Smooth muscle cell (in vitro differentiated cells): ENCODE data around the gene OBSCN. TPM values are rescaled to one million over a fixed set of nuclear protein-coding genes. Genes with fewer than 3 reads are reported as not detected.

Experiments
- DNase-seq: peaks from one replicate; lab custom pipeline; 2025; ENCODE audit not compliant: unreplicated experiment; lab: John Stamatoyannopoulos, UW
- H2AFZ ChIP-seq: fragments of 200-600 bp; sonication (generic); 2 replicates; pipeline ENCODE4 v1.6.0; 2016; ENCODE audit warnings: antibody characterized with exemption, low read depth, mild to moderate bottlenecking
- H3F3A ChIP-seq: fragments of 200-600 bp; sonication (generic); 2 replicates; pipeline ENCODE4 v1.6.0; 2017; ENCODE audit warnings: antibody characterized with exemption, low read depth
- H3K27ac ChIP-seq: fragments of 200-600 bp; sonication (generic); 2 replicates; pipeline ENCODE4 v1.5.1; 2016; ENCODE audit warnings: low read depth, mild to moderate bottlenecking
- H3K27me3 ChIP-seq: fragments of 200-600 bp; sonication (generic); 2 replicates; pipeline ENCODE4 v1.6.1; 2016; ENCODE audit warnings: low read depth, mild to moderate bottlenecking
- H3K36me3 ChIP-seq: fragments of 200-600 bp; sonication (generic); 2 replicates; pipeline ENCODE4 v1.5.1; 2016; ENCODE audit warnings: low read depth
- H3K4me1 ChIP-seq: fragments of 200-600 bp; sonication (generic); 2 replicates; pipeline ENCODE4 v1.5.1; 2016; ENCODE audit warnings: low read depth
- H3K4me2 ChIP-seq: fragments of 200-600 bp; sonication (generic); 2 replicates; pipeline ENCODE4 v1.6.0; 2016; ENCODE audit warnings: mild to moderate bottlenecking
- H3K4me3 ChIP-seq: fragments of 200-600 bp; sonication (generic); 2 replicates; pipeline ENCODE4 v1.5.1; 2016; ENCODE audit warnings: mild to moderate bottlenecking
- H3K79me2 ChIP-seq: fragments of 200-600 bp; sonication (generic); 2 replicates; pipeline ENCODE4 v1.6.0; 2016; ENCODE audit warnings: low read depth, mild to moderate bottlenecking
- H3K9ac ChIP-seq: fragments of 200-600 bp; sonication (generic); 2 replicates; pipeline ENCODE4 v1.6.0; 2016; ENCODE audit warnings: low read depth
- H3K9me3 ChIP-seq: fragments of 200-600 bp; sonication (generic); replicated peaks from 2 replicates; pipeline ENCODE4 v1.5.1; 2016; ENCODE audit warnings: low read depth
- H4K20me1 ChIP-seq: fragments of 200-600 bp; sonication (generic); 2 replicates; pipeline ENCODE4 v1.6.0; 2016; ENCODE audit warnings: low read depth
- CTCF ChIP-seq: fragments of 200-600 bp; sonication (generic); IDR thresholded peaks from 2 replicates; pipeline ENCODE4 v1.5.1; 2017; ENCODE audit warnings: borderline replicate concordance, mild to moderate bottlenecking, antibody characterized with exemption; ENCODE audit not compliant: insufficient read depth, poor library complexity, severe bottlenecking
- WGBS: methylation state at CpG from one replicate; pipeline ENCODE4 v1.1.7; 2016; ENCODE audit warnings: low lambda C conversion rate; 5-methylcytosine and 5-hydroxymethylcytosine counted together
- polyA plus RNA-seq: library from polyadenylated mRNA; unstranded; fragments of >200 nt; fragmentation: Nextera tagmentation; extraction: Ambion mirVana; gene quantifications from 2 replicates; pipeline ENCODE4 v1.2.1, GENCODE V29; 2016
- total RNA-seq: library from RNA; depleted of rRNA; stranded (reverse); fragments of >200 nt; gene quantifications from 2 replicates; pipeline ENCODE4 v1.2.3, GENCODE V29; 2014

The OBSCN gene
- total and polyA plus RNA-seq, 2 experiments from 2014 or later, result 3.8 to 10.6 TPM

GRCh38 chr1:228411548-228412430 is 203.9 kb downstream of the OBSCN start:
- no peaks in the 10 kb centered on the region for H3K79me2 ChIP-seq
- H3K4me1 ChIP-seq, result peaks cover 13% of the 10 kb centered on the region
- 97% methylated on average over 9 of the region's 9 CpGs for WGBS
- H2AFZ ChIP-seq, result no peak overlapping the region
- no peaks in the 10 kb centered on the region for H3K36me3 ChIP-seq
- peaks cover 4% of the 10 kb centered on the region for H3F3A ChIP-seq
- no peak for DNase-seq
- no peak overlapping the region for H3K27ac ChIP-seq
- H3K9ac ChIP-seq, result no peak overlapping the region
- no peaks in the 10 kb centered on the region for H3K27me3 ChIP-seq
- H3K4me3 ChIP-seq, result no peak overlapping the region
- no peak for TF ChIP-seq CTCF
- H3K4me2 ChIP-seq, result no peak overlapping the region
- no peaks in the 10 kb centered on the region for H4K20me1 ChIP-seq
- no peaks in the 10 kb centered on the region for H3K9me3 ChIP-seq

- H3K27ac ChIP-seq, result no peak overlapping the region
- no peak overlapping the region for H2AFZ ChIP-seq
- no peaks in the 10 kb centered on the region for H3K36me3 ChIP-seq
- H3K9me3 ChIP-seq, result no peaks in the 10 kb centered on the region
- no peaks in the 10 kb centered on the region for H3K79me2 ChIP-seq
- H3K4me2 ChIP-seq, result no peak overlapping the region
- H3K4me3 ChIP-seq, result no peak overlapping the region
- no peak for TF ChIP-seq CTCF
- no peaks in the 10 kb centered on the region for H3K27me3 ChIP-seq
- peaks cover 4% of the 10 kb centered on the region for H3F3A ChIP-seq
- peaks cover 13% of the 10 kb centered on the region for H3K4me1 ChIP-seq
- no peak for DNase-seq
- no peak overlapping the region for H3K9ac ChIP-seq
- H4K20me1 ChIP-seq, result no peaks in the 10 kb centered on the region
- 98% methylated on average over 10 of the region's 10 CpGs for WGBS
Observed at GRCh38 chr1:228413241-228414010, 205.6 kb downstream of the OBSCN start.

- Histone ChIP-seq H3K9ac (no peak overlapping the region), H3K36me3 (no peaks in the 10 kb centered on the region), H3K4me2 (no peak overlapping the region), H4K20me1 (no peaks in the 10 kb centered on the region), H3K79me2 (no peaks in the 10 kb centered on the region), H3K27me3 (no peaks in the 10 kb centered on the region), H3K9me3 (no peaks in the 10 kb centered on the region), H3K4me3 (no peak overlapping the region), H3K4me1 (peaks cover 13% of the 10 kb centered on the region), H3F3A (peaks cover 4% of the 10 kb centered on the region), H2AFZ (no peak overlapping the region), H3K27ac (no peak overlapping the region)
- WGBS, result 92% methylated on average over 25 of the region's 25 CpGs
- no peak for TF ChIP-seq CTCF
- no peak for DNase-seq
Observed at GRCh38 chr1:228414511-228415211, 206.8 kb downstream of the OBSCN start.
